T-helper 1 cell treated with Interleukin-12 subunit alpha and Interleukin-12 subunit beta and Interleukin-4 antibody, amounts not matched to agents 30 μg/mL and 1 μg/mL, for 36 hours (primary cell): ENCODE results near the gene LRRN2.
"Not testable (repeated sequence)": the region's sequence is repeated elsewhere in the genome, so short reads cannot be mapped to it uniquely, and the experiment has no call there.

Source experiments
- H3K27ac Mint-ChIP-seq: one replicate; pipeline ENCODE4 v1.8.0; 2021; ENCODE audit warnings: mild to moderate bottlenecking, mixed read lengths
- H3K27me3 Mint-ChIP-seq: one replicate; pipeline ENCODE4 v1.8.0; 2021; ENCODE audit warnings: low read depth, mixed read lengths
- H3K36me3 Mint-ChIP-seq: one replicate; pipeline ENCODE4 v1.8.0; 2021; ENCODE audit warnings: low read depth, mixed read lengths
- H3K4me1 Mint-ChIP-seq: one replicate; pipeline ENCODE4 v1.8.0; 2021; ENCODE audit warnings: low read depth, mixed read lengths
- H3K4me3 Mint-ChIP-seq: one replicate; pipeline ENCODE4 v1.8.0; 2021; ENCODE audit warnings: mild to moderate bottlenecking, moderate library complexity, mixed read lengths
- H3K9me3 Mint-ChIP-seq: one replicate; pipeline ENCODE4 v1.8.0; 2021; ENCODE audit warnings: mixed read lengths

LRRN2 gene

GRCh38 chr1:204685236-204686006 lies at the start of gene LRRN2:
Gene LRRN2 (minus strand): TSS chr1:204685738. CDS start chr1:204619992, 65,746 bp downstream.
- Mint-ChIP-seq H3K9me3 (no peaks in the 10 kb centered on the region), H3K27ac (no peak within 1 kb of the TSS), H3K4me3 (peak within 1 kb of the TSS; percentile 68), H3K4me1 (peaks cover 9% of the 10 kb centered on the region), H3K36me3 (no peaks in the 10 kb centered on the region), H3K27me3 (peaks cover 67% of the 10 kb centered on the region)

- H3K4me3 Mint-ChIP-seq: no peak overlapping the region
- H3K27me3 Mint-ChIP-seq: peaks cover 54% of the 10 kb centered on the region
- H3K9me3 Mint-ChIP-seq: peaks cover 5% of the 10 kb centered on the region
- H3K36me3 Mint-ChIP-seq: peaks cover 2% of the 10 kb centered on the region
- no peaks in the 10 kb centered on the region for H3K4me1 Mint-ChIP-seq
- no peak overlapping the region for H3K27ac Mint-ChIP-seq
Observed at GRCh38 chr1:204735042-204735441, 49.5 kb upstream of the LRRN2 start.

DNA sequence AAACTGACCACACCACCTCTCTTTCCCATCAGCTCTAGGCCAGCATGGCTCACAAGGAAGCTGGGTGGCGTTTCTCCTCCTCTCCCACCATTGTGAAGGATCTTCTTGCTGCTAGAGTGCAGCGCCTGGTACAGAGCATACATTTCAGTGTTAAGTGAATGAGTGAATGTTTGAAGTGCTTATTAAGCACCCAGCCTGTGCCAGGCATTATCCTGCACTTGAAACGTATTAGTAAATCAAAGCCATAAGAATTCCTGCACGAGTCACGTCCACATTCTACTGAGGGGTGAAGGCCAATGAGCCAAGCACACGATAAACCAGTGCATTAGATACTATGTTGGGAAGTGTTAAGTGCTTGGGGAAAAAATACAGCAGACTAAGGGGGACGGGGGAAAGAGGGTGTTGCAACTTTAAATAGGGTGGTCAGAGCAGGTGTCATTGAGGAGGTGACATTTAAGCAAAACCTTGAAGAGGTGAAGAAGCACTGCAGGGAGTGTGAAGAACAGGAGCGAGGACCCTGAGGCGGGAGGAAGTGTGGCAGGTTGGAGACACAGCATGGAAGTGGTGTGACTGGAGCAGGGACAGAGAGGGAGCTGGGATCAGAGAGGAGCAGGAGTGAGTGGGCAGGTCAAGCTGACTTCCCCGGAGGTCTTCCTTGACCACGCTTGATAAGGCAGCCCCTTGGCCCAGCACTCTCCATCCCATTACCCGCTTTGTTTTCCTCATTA lies 48.5 kb upstream of the LRRN2 start:
- no peak overlapping the region for H3K27ac Mint-ChIP-seq
- H3K4me1 Mint-ChIP-seq: no peaks in the 10 kb centered on the region
- H3K4me3 Mint-ChIP-seq: no peak overlapping the region
- H3K9me3 Mint-ChIP-seq: peaks cover 5% of the 10 kb centered on the region
- H3K36me3 Mint-ChIP-seq: peaks cover 2% of the 10 kb centered on the region
- H3K27me3 Mint-ChIP-seq: peaks cover 50% of the 10 kb centered on the region

DNA sequence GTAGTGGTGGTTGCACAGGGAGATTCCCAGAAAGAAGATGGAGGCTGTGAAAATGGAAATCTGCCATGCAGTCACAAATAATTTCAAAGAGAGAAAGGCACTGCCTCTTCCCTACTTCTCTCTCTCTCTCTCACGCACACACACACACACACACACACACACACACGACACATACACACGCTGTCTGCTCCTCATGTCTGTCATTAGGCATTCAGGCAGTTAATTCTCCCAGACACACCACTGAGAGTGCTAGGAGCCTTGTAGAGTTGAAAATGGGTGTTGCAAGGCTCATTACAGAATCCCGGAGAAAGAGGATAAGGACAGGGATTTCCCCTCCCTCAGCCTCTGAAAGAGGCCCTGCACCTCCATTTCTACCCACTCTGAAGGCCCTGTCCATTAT lies 47.8 kb upstream of the LRRN2 start:
- Mint-ChIP-seq H3K27ac (no peak overlapping the region), H3K36me3 (peaks cover 2% of the 10 kb centered on the region), H3K9me3 (peaks cover 5% of the 10 kb centered on the region), H3K4me1 (no peaks in the 10 kb centered on the region), H3K4me3 (no peak overlapping the region), H3K27me3 (peaks cover 47% of the 10 kb centered on the region)

- peaks cover 1% of the 10 kb centered on the region for H3K4me1 Mint-ChIP-seq
- peaks cover 39% of the 10 kb centered on the region for H3K27me3 Mint-ChIP-seq
- peaks cover 2% of the 10 kb centered on the region for H3K36me3 Mint-ChIP-seq
- no peak overlapping the region for H3K27ac Mint-ChIP-seq
- H3K4me3 Mint-ChIP-seq: no peak overlapping the region
- H3K9me3 Mint-ChIP-seq: no peaks in the 10 kb centered on the region
Observed at GRCh38 chr1:204731985-204732575, 46.5 kb upstream of the LRRN2 start.

- Mint-ChIP-seq H3K27me3 (peaks cover 33% of the 10 kb centered on the region), H3K4me3 (no peak overlapping the region), H3K9me3 (no peaks in the 10 kb centered on the region), H3K4me1 (peaks cover 3% of the 10 kb centered on the region), H3K36me3 (no peaks in the 10 kb centered on the region), H3K27ac (no peak overlapping the region)
Observed at GRCh38 chr1:204731509-204731908, 46.0 kb upstream of the LRRN2 start.

GRCh38 chr1:204730826-204731459 lies 45.4 kb upstream of the LRRN2 start:
- H3K4me3 Mint-ChIP-seq: no peak overlapping the region
- H3K27ac Mint-ChIP-seq: no peak overlapping the region
- H3K9me3 Mint-ChIP-seq: no peaks in the 10 kb centered on the region
- H3K4me1 Mint-ChIP-seq: peaks cover 5% of the 10 kb centered on the region
- no peaks in the 10 kb centered on the region for H3K36me3 Mint-ChIP-seq
- H3K27me3 Mint-ChIP-seq: peaks cover 31% of the 10 kb centered on the region

DNA sequence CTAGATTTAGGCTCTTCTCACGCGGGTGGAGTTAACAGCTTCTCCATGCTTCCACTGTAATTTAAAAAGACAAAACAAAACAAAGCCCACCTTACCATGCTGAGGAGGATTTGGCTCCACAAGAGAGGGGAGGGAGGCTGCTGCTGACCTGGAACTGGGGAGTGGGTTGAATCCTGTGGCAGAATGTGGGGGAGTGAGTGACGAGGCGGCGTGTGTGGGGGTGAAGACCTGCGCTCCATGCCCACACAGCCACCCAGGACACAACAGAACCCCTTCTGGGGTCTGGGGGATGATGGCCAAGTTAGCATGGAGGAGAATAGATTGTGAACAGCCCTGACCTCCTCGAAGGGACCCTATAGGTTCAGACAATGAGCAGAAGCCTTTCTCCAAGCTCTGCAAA lies 44.0 kb upstream of the LRRN2 start:
- Mint-ChIP-seq H3K27ac (no peak overlapping the region), H3K4me3 (no peak overlapping the region), H3K27me3 (peaks cover 28% of the 10 kb centered on the region), H3K9me3 (no peaks in the 10 kb centered on the region), H3K36me3 (no peaks in the 10 kb centered on the region), H3K4me1 (peaks cover 8% of the 10 kb centered on the region)

DNA sequence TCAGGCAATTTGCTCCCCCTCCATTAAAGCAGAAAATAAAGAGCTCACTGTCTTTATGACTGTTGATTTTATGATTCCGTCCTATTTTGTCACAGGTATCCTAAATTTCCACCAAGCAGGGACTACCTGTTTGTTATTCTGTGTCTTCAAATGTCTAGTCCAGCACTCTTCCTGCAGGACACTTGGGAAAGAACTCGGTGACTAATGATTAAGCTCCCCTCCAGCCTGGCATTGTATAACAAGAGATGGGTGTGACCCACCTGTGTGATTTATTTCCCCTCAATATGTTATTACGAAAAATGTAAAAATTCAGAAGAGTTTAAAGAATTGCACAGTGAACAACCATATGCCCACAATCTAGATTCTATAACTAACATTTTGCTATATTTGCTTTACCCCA lies 42.9 kb upstream of the LRRN2 start:
- no peak overlapping the region for H3K27ac Mint-ChIP-seq
- no peak overlapping the region for H3K4me3 Mint-ChIP-seq
- peaks cover 8% of the 10 kb centered on the region for H3K4me1 Mint-ChIP-seq
- peaks cover 28% of the 10 kb centered on the region for H3K27me3 Mint-ChIP-seq
- no peaks in the 10 kb centered on the region for H3K36me3 Mint-ChIP-seq
- no peaks in the 10 kb centered on the region for H3K9me3 Mint-ChIP-seq

DNA sequence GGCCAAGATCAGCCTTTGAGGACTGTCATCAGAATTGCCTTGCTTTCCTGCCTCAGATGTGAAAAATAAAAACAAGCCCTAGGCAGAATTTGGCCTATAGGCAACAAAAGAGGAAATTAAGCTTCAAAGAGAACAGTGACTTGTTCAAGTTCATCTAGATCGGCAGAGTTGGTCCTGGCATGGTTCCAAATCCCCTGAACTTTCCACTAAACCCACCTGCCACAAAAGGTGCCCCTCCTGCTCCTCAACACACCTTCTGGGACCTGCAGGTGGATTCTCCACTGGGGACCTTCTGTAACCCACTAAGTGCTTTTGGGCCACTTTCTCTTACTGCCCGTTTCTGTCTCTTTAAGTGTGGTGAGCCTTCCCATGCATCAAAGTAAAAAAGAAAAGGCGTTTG lies 42.5 kb upstream of the LRRN2 start:
- peaks cover 27% of the 10 kb centered on the region for H3K27me3 Mint-ChIP-seq
- H3K4me1 Mint-ChIP-seq: peaks cover 8% of the 10 kb centered on the region
- H3K9me3 Mint-ChIP-seq: no peaks in the 10 kb centered on the region
- no peak overlapping the region for H3K4me3 Mint-ChIP-seq
- no peak overlapping the region for H3K27ac Mint-ChIP-seq
- no peaks in the 10 kb centered on the region for H3K36me3 Mint-ChIP-seq

DNA sequence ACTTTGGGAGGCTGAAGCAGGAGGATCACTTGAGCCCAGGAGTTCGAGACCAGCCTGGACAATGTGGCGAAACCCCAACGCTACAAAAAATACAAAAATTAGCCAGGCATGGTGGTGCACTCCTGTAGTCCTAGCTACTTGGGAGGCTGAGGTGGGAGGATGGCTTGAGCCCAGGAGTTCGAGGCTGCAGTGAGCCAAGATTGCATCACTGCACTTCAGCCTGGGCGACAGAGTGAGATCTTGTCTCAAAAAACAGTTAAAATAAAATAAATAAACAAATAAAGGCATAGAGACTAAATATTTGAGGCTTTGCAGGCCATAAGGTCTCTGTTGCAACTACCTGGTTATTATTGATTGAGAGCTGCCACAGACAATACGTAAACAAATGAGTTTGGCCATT lies 41.9 kb upstream of the LRRN2 start:
- not testable (repeated sequence) for H3K9me3 Mint-ChIP-seq, H3K27ac Mint-ChIP-seq, H3K4me1 Mint-ChIP-seq, H3K4me3 Mint-ChIP-seq, H3K36me3 Mint-ChIP-seq
- H3K27me3 Mint-ChIP-seq: peaks cover 21% of the 10 kb centered on the region

GRCh38 chr1:204726478-204726877 lies 40.9 kb upstream of the LRRN2 start:
- Mint-ChIP-seq H3K4me3 (no peak overlapping the region), H3K27ac (no peak overlapping the region), H3K27me3 (peaks cover 14% of the 10 kb centered on the region), H3K36me3 (no peaks in the 10 kb centered on the region), H3K4me1 (peaks cover 8% of the 10 kb centered on the region), H3K9me3 (no peaks in the 10 kb centered on the region)

- Mint-ChIP-seq H3K9me3 (no peaks in the 10 kb centered on the region), H3K27me3 (peaks cover 14% of the 10 kb centered on the region), H3K4me3 (no peak overlapping the region), H3K36me3 (no peaks in the 10 kb centered on the region), H3K4me1 (peaks cover 8% of the 10 kb centered on the region), H3K27ac (no peak overlapping the region)
Observed at GRCh38 chr1:204725821-204726448, 40.4 kb upstream of the LRRN2 start.

DNA sequence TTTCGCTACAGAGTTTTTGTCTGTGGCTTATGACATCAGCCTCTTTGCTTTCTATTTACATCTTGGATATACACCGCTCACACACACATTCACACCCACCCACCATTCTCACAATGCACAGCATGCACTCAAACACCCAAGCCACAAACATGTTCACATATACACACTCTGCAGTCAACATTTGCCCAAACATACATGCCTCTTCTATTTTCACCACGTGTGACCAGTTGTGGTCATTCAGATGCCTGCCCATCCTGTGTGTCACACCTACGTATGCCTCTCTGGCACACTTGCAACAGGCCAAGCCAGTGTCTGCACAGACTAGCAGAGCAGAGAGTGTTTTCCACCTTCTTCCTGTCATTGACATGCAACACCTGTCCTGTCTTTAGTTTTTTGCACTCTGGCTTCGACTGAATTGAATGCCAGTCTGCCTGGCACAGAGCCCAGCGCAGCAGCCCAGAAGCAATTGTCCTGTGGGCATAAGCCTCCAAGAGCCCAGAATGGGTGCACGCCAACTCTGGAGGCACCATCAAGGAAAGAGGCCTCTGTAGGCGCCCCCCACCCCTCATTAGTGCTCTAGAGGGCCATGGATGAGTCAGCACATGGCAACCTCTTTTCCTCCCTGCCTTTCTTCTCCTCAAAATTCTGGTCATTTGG lies 37.7 kb upstream of the LRRN2 start:
- Mint-ChIP-seq H3K27me3 (peaks cover 2% of the 10 kb centered on the region), H3K27ac (no peak overlapping the region), H3K9me3 (no peaks in the 10 kb centered on the region), H3K4me1 (peaks cover 8% of the 10 kb centered on the region), H3K36me3 (no peaks in the 10 kb centered on the region), H3K4me3 (no peak overlapping the region)
